Breast epithelium (tissue), 4 donors: ENCODE measurements around the gene KCNG2. TPM values are rescaled to one million over a fixed set of nuclear protein-coding genes. Genes with fewer than 3 reads are reported as not detected.

ENCODE experiments used
- DNase-seq, 2 donors: peaks; one replicate each; pipeline ENCODE4 v3.0.0-alpha.2; 2019; ENCODE audit warnings: low spot score in 2 of 2
- H3K27ac ChIP-seq, 2 donors: fragments of 200-600 bp; sonication (generic) in 1 of 2; one replicate each; pipeline ENCODE4 v1.5.1; 2016 to 2019; ENCODE audit warnings: mild to moderate bottlenecking in 1 of 2
- H3K27me3 ChIP-seq, 2 donors: fragments of 200-600 bp; sonication (generic) in 1 of 2; one replicate each; pipeline versions ENCODE4 v1.5.1 to v1.6.0; 2017 to 2019; ENCODE audit warnings: control low read depth in 1 of 2, mild to moderate bottlenecking in 1 of 2
- H3K36me3 ChIP-seq: fragments of 200-600 bp; one replicate; pipeline ENCODE4 v1.5.1; 2019
- H3K4me1 ChIP-seq, 2 donors: fragments of 200-600 bp; sonication (generic); one replicate each; pipeline ENCODE4 v1.5.1; 2016 to 2019; ENCODE audit warnings: control low read depth in 1 of 2
- H3K4me3 ChIP-seq, 3 donors: fragments of 200-600 bp; sonication (generic); 1 replicate in 2 of 3; 2 replicates in 1 of 3; pipeline ENCODE4 v1.5.1; 2016 to 2019; ENCODE audit warnings: mild to moderate bottlenecking in 3 of 3, moderate library complexity in 2 of 3
- H3K9me3 ChIP-seq, 2 donors: fragments of 200-600 bp; sonication (generic) in 1 of 2; one replicate each; pipeline ENCODE4 v1.5.1; 2016 to 2019; ENCODE audit warnings: control low read depth in 1 of 2
- POLR2A ChIP-seq: fragments of 450-650 bp; IDR thresholded peaks from one replicate; pipeline ENCODE4 v1.6.1; 2016; ENCODE audit warnings: antibody characterized with exemption, mild to moderate bottlenecking, moderate library complexity
- POLR2AphosphoS5 ChIP-seq, 3 donors: sonication (generic); formaldehyde crosslinking; IDR thresholded peaks; one replicate each; pipeline ENCODE4 v1.6.1; 2017; ENCODE audit warnings: antibody characterized with exemption in 3 of 3
- intact Hi-C: fragments of 100-400 bp; cut with DNase I; formaldehyde crosslinking; loops from one replicate; pipeline ENCODE4 v1.15.1; 2023; ENCODE audit warnings: low total_unique reads
- total RNA-seq, 3 donors: library from RNA; depleted of rRNA; stranded (reverse); fragments of >200 nt; gene quantifications; one replicate each; pipeline ENCODE4 v1.1.0, GENCODE V29; 2016
- TF ChIP-seq, protein P1 (sequence below), 3 donors: fragments of 450-650 bp; IDR thresholded peaks; one replicate each; pipeline ENCODE4 v1.5.1; 2016 to 2017; ENCODE audit warnings: antibody characterized with exemption in 3 of 3, mild to moderate bottlenecking in 3 of 3, moderate library complexity in 3 of 3

Gene KCNG2
- total RNA-seq, 3 donors from 2014 or later = 0.32 to 1.6 (median 0.66) TPM

DNA sequence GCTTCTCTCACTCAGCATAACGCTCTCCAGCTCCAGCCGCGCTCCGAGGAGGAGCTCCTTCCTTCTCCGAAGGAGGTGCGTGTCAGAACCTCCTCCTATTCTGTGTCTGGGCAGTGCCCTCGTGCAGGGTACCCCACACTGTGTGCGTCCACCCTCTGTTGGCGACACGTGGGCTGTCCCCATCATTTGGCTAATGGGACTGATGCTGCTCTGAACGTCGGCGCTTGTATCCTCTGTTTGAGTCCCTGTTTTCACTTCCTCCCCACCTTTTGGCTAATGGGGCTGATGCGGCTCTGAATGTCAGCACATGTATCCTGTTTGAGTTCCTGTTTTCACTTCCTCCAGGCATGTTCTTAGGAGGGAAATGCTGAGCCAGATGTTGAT is 22.2 kb downstream of the KCNG2 start:
- H3K9me3 ChIP-seq = no peaks in the 10 kb centered on the region
- TF ChIP-seq POLR2AphosphoS5 (IDR thresholded peaks at IDR 0.05) (no peak), POLR2A (no peak)
- TF ChIP-seq, protein P1, sequence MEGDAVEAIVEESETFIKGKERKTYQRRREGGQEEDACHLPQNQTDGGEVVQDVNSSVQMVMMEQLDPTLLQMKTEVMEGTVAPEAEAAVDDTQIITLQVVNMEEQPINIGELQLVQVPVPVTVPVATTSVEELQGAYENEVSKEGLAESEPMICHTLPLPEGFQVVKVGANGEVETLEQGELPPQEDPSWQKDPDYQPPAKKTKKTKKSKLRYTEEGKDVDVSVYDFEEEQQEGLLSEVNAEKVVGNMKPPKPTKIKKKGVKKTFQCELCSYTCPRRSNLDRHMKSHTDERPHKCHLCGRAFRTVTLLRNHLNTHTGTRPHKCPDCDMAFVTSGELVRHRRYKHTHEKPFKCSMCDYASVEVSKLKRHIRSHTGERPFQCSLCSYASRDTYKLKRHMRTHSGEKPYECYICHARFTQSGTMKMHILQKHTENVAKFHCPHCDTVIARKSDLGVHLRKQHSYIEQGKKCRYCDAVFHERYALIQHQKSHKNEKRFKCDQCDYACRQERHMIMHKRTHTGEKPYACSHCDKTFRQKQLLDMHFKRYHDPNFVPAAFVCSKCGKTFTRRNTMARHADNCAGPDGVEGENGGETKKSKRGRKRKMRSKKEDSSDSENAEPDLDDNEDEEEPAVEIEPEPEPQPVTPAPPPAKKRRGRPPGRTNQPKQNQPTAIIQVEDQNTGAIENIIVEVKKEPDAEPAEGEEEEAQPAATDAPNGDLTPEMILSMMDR (IDR thresholded peaks at IDR 0.05) = no peak
- H3K4me1 ChIP-seq = no peaks in the 10 kb centered on the region
- H3K4me3 ChIP-seq = no peak overlapping the region
- H3K36me3 ChIP-seq = no peaks in the 10 kb centered on the region
- DNase-seq = no peak
- peaks cover 0 to 38% of the 10 kb centered on the region in 2 donors for H3K27me3 ChIP-seq
- intact Hi-C loops = no loop called here
- H3K27ac ChIP-seq = no peak overlapping the region

DNA sequence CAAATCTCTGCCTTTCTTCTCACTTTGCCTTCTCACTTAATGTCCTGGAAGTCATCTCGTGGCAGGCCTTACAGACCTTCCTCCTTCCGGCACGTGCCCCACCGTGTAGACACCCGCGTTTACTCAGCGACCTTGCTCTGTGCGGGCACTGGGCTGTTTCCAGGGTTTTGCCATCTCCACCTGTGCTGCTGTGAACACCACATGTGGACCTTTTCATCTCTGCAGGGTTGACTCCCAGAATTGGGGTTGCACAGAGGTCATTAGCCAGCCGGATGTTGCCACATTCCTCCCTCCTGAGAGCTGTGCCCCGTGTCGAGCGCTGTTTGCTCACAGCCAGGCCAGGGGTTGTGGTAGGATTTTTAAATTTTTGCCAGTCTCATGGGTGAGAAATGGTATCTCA is 25.4 kb downstream of the KCNG2 start:
- H3K27me3 ChIP-seq = peaks cover 0 to 20% of the 10 kb centered on the region in 2 donors
- no peaks in the 10 kb centered on the region for H3K9me3 ChIP-seq
- DNase-seq = no peak
- TF ChIP-seq POLR2A (no peak), POLR2AphosphoS5 (IDR thresholded peaks at IDR 0.05) (no peak)
- TF ChIP-seq, protein P1 (IDR thresholded peaks at IDR 0.05) = no peak
- no peak overlapping the region for H3K4me3 ChIP-seq
- no peaks in the 10 kb centered on the region for H3K4me1 ChIP-seq
- intact Hi-C loops = no loop called here
- H3K27ac ChIP-seq = no peak overlapping the region
- no peaks in the 10 kb centered on the region for H3K36me3 ChIP-seq

DNA sequence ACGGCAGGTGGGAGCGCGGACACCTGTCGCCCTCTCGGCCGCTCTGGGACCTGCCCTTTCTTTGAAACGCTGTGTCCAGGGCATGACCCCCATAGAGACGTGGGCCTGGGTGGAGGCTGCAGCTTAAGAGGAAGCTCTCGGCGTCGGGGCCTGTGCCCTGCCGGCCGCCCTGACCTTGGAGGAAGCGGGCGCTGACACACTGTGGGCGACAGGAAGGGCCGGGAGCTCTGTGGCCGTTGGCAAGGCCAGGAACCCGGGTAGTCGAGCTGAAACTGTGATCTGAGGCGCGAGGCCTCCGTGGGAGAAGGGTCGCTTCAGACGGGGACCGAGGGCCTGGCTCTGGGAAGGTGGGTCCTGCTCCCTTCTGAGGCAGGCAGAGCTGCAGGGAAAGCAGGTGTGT is 28.2 kb downstream of the KCNG2 start:
- intact Hi-C loops = no loop called here
- Histone ChIP-seq H3K36me3 (no peaks in the 10 kb centered on the region), H3K9me3 (no peaks in the 10 kb centered on the region), H3K27ac (no peak overlapping the region), H3K27me3 (no peaks in the 10 kb centered on the region), H3K4me3 (no peak overlapping the region), H3K4me1 (no peaks in the 10 kb centered on the region)
- TF ChIP-seq, protein P1 (IDR thresholded peaks at IDR 0.05) = no peak
- TF ChIP-seq POLR2A (no peak), POLR2AphosphoS5 (IDR thresholded peaks at IDR 0.05) (no peak)
- no peak for DNase-seq

DNA sequence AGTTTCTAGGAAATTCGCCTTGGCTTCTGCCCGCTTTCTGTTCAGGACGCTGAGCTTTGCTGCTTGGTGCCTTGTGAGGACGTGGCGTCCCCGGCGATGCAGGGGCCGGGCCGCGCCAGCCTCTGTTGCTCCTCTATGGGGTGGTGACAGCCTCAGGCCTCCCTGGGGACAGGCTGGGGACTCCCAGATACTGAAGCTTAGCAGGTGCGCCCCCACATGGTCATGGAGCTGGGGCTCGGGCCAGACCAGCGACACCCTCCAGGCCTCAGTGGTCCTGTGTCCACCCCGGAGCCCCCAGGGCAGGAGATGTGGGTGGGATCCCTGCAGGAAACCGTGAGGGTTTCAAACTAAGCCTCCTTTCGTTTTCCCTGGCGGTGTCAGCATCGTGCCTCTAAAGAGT is 29.2 kb downstream of the KCNG2 start:
- Histone ChIP-seq H3K9me3 (no peaks in the 10 kb centered on the region), H3K36me3 (no peaks in the 10 kb centered on the region), H3K27ac (no peak overlapping the region), H3K27me3 (no peaks in the 10 kb centered on the region), H3K4me3 (no peak overlapping the region), H3K4me1 (no peaks in the 10 kb centered on the region)
- no peak for DNase-seq
- intact Hi-C loops = no loop called here
- TF ChIP-seq, protein P1 (IDR thresholded peaks at IDR 0.05) = no peak
- no peak for TF ChIP-seq POLR2A
- no peak for TF ChIP-seq POLR2AphosphoS5 (IDR thresholded peaks at IDR 0.05)

- no peak overlapping the region for H3K27ac ChIP-seq
- intact Hi-C loops = no loop called here
- H3K4me3 ChIP-seq = no peak overlapping the region
- H3K9me3 ChIP-seq = no peaks in the 10 kb centered on the region
- no peaks in the 10 kb centered on the region for H3K36me3 ChIP-seq
- no peaks in the 10 kb centered on the region for H3K27me3 ChIP-seq
- no peaks in the 10 kb centered on the region for H3K4me1 ChIP-seq
- DNase-seq = no peak
- TF ChIP-seq, protein P1 (IDR thresholded peaks at IDR 0.05) = no peak
- TF ChIP-seq POLR2AphosphoS5 (IDR thresholded peaks at IDR 0.05) = no peak
- TF ChIP-seq POLR2A = no peak
These were observed 30.5 kb downstream of the KCNG2 start for GRCh38 chr18:79828258-79828657.
